ENCODE results near the gene DEGS1.

DEGS1 gene

GRCh38 chr1:224213438-224214119, 30.5 kb downstream of the DEGS1 start:
- DNase-seq (ENCODE audit: low read depth in 2 of 2), result no peak

GRCh38 chr1:224216382-224216781, 33.3 kb downstream of the DEGS1 start:
- DNase-seq (ENCODE audit: low read depth in 2 of 2), result no peak

GRCh38 chr1:224217655-224218623, 34.9 kb downstream of the DEGS1 start:
- DNase-seq (ENCODE audit: low read depth in 2 of 2), result no peak

GRCh38 chr1:224219011-224219611, 36.1 kb downstream of the DEGS1 start:
- no peak for DNase-seq (ENCODE audit: low read depth in 2 of 2)

- DNase-seq (ENCODE audit: low read depth in 2 of 2), result no peak
Observed at GRCh38 chr1:224219612-224220059, 36.6 kb downstream of the DEGS1 start.

GRCh38 chr1:224223819-224224714, 41.0 kb downstream of the DEGS1 start:
- no peak for DNase-seq (ENCODE audit: low read depth in 2 of 2)

GRCh38 chr1:224226849-224227502, 43.9 kb downstream of the DEGS1 start:
- DNase-seq (ENCODE audit: low read depth in 2 of 2), result no peak

GRCh38 chr1:224234017-224234416, 51.0 kb downstream of the DEGS1 start:
- DNase-seq (ENCODE audit: low read depth in 2 of 2), result no peak

- DNase-seq (ENCODE audit: low read depth in 2 of 2), result no peak
Observed at GRCh38 chr1:224235813-224236493, 52.9 kb downstream of the DEGS1 start.

GRCh38 chr1:224237119-224237881, 54.3 kb downstream of the DEGS1 start:
- no peak for DNase-seq (ENCODE audit: low read depth in 2 of 2)

GRCh38 chr1:224238212-224238611, 55.2 kb downstream of the DEGS1 start:
- no peak for DNase-seq (ENCODE audit: low read depth in 2 of 2)

- no peak for DNase-seq (ENCODE audit: low read depth in 2 of 2)
Observed at GRCh38 chr1:224238756-224239155, 55.7 kb downstream of the DEGS1 start.

Measured in stimulated activated CD4-positive, alpha-beta T cell treated with anti-CD3 and anti-CD28 coated beads, Interleukin-1b, Interleukin-23, amount 100 ng/mL, for 4 hours (primary cell).